Activated T-helper 1 cell treated with anti-CD3 and anti-CD28 coated beads, Interleukin-12 subunit alpha, Interleukin-12 subunit beta, Interleukin-2, Interleukin-4 antibody, amounts not matched to agents 30 ng/mL and 10 ng/mL and 1 ng/mL, durations not matched to agents 14 hours and 24 hours and 36 hours (primary cell): Measurements from ENCODE around the gene NPIPB6. TPM values are rescaled to one million over a fixed set of nuclear protein-coding genes. Genes with fewer than 3 reads are reported as not detected.
"Not testable (repeated sequence)": the region's sequence is repeated elsewhere in the genome, so short reads cannot be mapped to it uniquely, and the experiment has no call there.

ENCODE experiments used
- DNase-seq: peaks from one replicate; pipeline ENCODE4 v3.0.0; 2021; ENCODE audit warnings: low spot score
- H3K27ac Mint-ChIP-seq: one replicate; pipeline ENCODE4 v1.8.0; 2021; ENCODE audit warnings: mild to moderate bottlenecking, mixed read lengths
- H3K27me3 Mint-ChIP-seq: one replicate; pipeline ENCODE4 v1.8.0; 2022; ENCODE audit warnings: mild to moderate bottlenecking, moderate library complexity, mixed read lengths; ENCODE audit not compliant: insufficient read depth
- H3K36me3 Mint-ChIP-seq: one replicate; pipeline ENCODE4 v1.8.0; 2021; ENCODE audit warnings: low read depth, mixed read lengths
- H3K4me1 Mint-ChIP-seq: one replicate; pipeline ENCODE4 v1.8.0; 2021; ENCODE audit warnings: low read depth, mixed read lengths
- H3K4me3 Mint-ChIP-seq: one replicate; pipeline ENCODE4 v1.8.0; 2021; ENCODE audit warnings: mild to moderate bottlenecking, moderate library complexity, mixed read lengths
- H3K9me3 Mint-ChIP-seq: one replicate; pipeline ENCODE4 v1.8.0; 2021; ENCODE audit warnings: mixed read lengths
- intact Hi-C: fragments of 100-400 bp; cut with micrococcal nuclease; formaldehyde crosslinking; loops from one replicate; pipeline ENCODE4 v1.15.1; 2024
- total RNA-seq: library from RNA; stranded (reverse); gene quantifications from 2 replicates; pipeline ENCODE4 v1.2.3, GENCODE V29; 2022

Gene NPIPB6
- total RNA-seq, result 2.6 and 4.1 TPM in 2 replicates

DNA sequence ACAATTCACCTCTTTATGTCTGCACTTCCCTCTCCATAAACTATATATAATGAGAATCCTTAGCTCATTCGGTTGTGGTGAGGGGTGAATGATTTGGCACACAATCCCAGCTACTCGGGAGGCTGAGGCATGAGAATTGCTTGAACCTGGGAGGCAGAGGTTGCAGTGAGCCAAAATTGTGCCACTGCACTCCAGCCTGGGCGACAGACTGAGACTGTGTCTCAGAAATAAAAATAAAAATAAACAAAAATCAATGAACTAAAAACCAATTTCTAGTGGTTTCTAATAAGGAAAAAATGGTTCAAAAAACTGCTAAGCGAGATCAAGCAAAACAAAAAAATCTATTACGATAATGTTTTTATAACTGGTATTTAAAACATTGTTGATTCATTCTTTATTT, at the start of gene NPIPB6:
Gene NPIPB6 (minus strand): TSS at position 101 of the 400 bp plus-strand sequence. CDS start 686 bp downstream, outside the sequence.
- intact Hi-C loops, result not testable (repeated sequence)

DNA sequence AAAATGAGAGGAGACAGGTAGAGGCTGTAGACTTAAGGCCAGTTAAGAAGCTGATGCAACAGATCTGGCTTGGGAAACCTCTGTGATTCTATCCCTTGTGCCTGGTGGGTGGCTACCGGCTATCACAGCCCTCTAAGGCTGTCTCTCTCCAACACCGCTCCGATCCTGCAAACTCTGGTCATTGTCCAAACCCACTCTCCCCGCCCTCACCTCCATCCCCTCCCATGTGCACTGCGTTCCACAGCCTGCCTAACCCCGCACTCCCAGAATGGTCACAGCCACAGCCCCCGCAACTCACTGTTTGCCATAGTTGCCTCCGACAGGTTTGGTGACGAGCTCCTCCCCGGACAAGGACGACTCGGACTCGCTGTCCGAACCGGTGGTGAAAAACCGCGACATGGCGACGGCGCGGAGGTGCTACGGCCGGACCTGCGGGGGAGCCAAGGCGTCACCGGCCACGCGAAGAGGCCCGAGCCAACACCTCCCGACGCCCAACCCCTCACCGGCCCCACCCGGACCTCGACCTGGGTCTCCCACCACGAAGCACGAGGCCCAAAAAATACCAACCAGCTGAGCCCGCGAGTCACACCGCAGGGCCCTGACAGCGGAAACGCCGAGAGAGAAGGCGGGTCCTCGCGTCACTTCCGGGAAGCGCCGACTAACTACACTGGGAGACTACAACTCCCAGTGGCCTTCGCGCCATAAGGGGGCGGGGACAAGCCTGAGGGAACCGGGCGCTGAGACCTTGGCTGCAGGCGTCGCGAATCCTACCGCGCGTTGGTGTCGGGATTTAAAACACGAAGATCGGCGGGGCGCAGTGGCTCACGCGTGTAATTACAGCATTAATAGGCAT, 40.1 kb upstream of the NPIPB6 start, which contains the start of gene EIF3CL:
Gene EIF3CL (minus strand): TSS at position 622 of the 853 bp plus-strand sequence. CDS start 223 bp downstream, at position 399.
- intact Hi-C loops, H3K27me3 Mint-ChIP-seq, DNase-seq, H3K4me1 Mint-ChIP-seq, H3K36me3 Mint-ChIP-seq, H3K27ac Mint-ChIP-seq, H3K9me3 Mint-ChIP-seq: not testable (repeated sequence)
- peak within 1 kb of the TSS; percentile 83 for H3K4me3 Mint-ChIP-seq

More for the DNA sequence above, at the start of gene NPIPB6:
- not testable (repeated sequence) for H3K4me3 Mint-ChIP-seq, H3K27me3 Mint-ChIP-seq, H3K4me1 Mint-ChIP-seq, H3K9me3 Mint-ChIP-seq, DNase-seq, H3K36me3 Mint-ChIP-seq, H3K27ac Mint-ChIP-seq

DNA sequence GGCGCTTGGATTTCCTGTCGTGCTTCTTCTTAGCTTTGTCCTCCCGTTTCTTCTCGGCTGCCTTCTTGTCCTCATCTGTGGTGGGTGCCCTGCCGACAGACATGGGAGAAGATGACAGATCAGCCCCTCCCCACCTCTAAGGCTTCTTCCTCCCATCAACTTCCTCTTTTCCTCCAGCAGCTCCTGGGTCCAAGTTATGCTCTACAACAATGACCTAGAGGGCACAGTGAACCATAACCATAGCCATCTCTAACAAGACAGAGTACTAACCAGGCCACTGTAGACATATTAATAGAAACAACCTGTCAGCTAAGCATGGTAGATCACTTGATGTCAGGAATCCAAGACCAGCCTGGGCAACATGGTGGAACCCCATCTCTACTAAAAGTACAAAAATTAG, 28.7 kb upstream of the NPIPB6 start:
- H3K36me3 Mint-ChIP-seq, H3K4me1 Mint-ChIP-seq, H3K27ac Mint-ChIP-seq, H3K9me3 Mint-ChIP-seq, H3K27me3 Mint-ChIP-seq, intact Hi-C loops, H3K4me3 Mint-ChIP-seq, DNase-seq: not testable (repeated sequence)

DNA sequence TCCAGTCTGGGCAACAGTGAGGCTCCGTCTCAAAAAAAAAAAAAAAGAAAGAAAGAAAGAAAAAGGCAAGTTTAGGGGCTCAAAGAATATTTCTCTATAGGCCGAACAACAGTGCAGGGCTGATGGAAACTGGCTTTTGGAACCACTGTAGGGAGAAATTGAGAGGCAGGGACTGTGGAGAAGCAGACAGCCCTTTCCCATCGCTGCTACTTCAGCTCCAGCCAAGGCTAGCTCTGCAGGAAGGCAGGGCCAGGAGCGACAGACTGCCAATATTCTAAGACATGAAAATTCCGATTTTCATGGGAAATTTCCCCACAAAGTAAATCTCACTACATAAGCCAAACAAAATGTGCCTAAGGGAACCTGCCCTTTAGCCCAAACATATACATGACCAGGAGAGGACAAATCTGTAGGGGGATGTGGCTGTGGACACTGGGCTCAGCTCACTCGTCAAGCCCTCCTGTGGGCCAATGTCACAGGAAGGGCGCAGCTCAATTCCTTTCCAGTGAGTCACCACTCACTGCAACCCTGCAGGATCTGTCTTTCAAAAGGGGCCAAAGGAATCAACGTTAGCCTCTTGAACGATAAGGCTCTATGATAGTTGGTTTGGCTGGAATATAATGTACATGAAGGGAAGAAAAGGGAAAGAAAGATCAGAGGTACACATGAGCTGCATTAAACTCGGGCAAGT, 19.0 kb upstream of the NPIPB6 start:
- intact Hi-C loops, H3K4me3 Mint-ChIP-seq, H3K27me3 Mint-ChIP-seq, H3K36me3 Mint-ChIP-seq, H3K4me1 Mint-ChIP-seq, H3K9me3 Mint-ChIP-seq, DNase-seq, H3K27ac Mint-ChIP-seq: not testable (repeated sequence)

DNA sequence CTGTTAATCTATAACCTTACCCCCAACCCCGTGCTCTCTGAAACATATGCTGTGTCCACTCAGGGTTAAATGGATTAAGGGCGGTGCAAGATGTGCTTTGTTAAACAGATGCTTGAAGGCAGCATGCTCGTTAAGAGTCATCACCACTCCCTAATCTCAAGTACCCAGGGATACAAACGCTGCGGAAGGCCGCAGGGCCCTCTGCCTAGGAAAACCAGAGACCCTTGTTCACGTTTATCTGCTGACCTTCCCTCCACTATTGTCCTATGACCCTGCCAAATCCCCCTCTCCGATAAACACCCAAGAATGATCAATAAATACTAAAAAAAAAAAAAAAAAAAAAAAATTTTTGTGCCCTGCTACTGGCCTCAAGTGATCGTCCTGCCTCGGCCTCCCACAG, 14.5 kb upstream of the NPIPB6 start:
- H3K4me3 Mint-ChIP-seq, DNase-seq, H3K27me3 Mint-ChIP-seq, H3K9me3 Mint-ChIP-seq, H3K36me3 Mint-ChIP-seq, intact Hi-C loops, H3K4me1 Mint-ChIP-seq, H3K27ac Mint-ChIP-seq: not testable (repeated sequence)

DNA sequence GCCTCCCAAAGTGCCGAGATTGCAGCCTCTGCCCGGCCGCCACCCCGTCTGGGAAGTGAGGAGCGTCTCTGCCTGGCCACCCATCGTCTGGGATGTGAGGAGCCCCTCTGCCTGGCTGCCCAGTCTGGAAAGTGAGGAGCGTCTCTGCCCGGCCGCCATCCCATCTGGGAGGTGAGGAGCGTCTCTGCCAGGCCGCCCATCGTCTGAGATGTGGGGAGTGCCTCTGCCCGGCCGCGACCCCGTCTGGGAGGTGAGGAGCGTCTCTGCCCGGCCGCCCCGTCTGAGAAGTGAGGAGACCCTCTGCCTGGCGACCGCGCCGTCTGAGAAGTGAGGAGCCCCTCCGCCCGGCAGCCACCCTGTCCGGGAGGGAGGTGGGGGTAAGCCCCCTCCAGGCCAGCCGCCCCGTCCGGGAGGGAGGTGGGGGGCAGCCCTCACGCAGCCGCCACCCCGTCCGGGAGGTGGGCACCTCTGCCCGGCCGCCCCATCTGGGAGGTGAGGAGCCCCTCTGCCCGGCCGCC, 13.9 kb upstream of the NPIPB6 start:
- H3K4me1 Mint-ChIP-seq, H3K36me3 Mint-ChIP-seq, H3K9me3 Mint-ChIP-seq, DNase-seq, intact Hi-C loops, H3K27me3 Mint-ChIP-seq, H3K27ac Mint-ChIP-seq, H3K4me3 Mint-ChIP-seq: not testable (repeated sequence)

DNA sequence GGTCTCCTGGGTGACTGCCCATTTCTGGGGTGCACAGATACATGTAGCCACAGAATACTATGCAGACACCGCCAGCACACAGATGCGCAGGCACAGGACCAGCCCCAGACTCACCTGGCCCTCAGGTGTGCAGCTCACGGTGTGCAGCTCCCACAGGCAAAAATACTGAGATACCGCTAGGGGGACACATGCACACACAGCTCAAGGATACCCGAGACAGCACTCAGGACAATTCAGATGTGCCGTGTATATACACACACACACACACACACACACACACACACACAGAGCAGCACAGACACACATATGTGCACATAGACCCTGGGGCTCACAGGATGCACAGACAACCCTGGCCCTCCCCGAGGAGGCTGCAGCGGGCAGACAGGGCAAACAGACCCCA, 11.8 kb upstream of the NPIPB6 start:
- not testable (repeated sequence) for H3K27ac Mint-ChIP-seq, DNase-seq

DNA sequence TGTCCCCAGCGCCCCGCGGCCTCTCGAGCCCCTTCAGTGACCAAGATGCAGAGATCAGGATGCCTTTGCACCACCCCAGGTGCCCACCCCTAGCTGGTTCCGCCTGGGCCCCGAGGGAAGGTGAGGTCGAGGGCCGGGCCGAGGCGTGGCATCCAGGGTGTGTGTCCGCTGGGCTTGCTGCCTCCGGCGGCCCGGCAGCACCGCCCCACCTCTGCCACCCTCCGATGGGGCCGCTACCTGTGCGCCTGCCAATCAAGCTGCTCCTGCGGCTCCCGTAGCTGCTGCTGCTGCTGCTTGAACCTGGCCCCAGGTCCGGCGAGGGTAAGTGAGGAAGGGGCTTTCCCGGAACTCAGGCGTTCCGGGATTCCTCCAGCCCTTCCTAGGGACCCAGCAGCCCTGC, 11.0 kb upstream of the NPIPB6 start:
- intact Hi-C loops, H3K9me3 Mint-ChIP-seq: not testable (repeated sequence)

More for the DNA sequence above, 11.8 kb upstream of the NPIPB6 start:
- H3K36me3 Mint-ChIP-seq, intact Hi-C loops, H3K27me3 Mint-ChIP-seq, H3K4me3 Mint-ChIP-seq, H3K4me1 Mint-ChIP-seq, H3K9me3 Mint-ChIP-seq: not testable (repeated sequence)

DNA sequence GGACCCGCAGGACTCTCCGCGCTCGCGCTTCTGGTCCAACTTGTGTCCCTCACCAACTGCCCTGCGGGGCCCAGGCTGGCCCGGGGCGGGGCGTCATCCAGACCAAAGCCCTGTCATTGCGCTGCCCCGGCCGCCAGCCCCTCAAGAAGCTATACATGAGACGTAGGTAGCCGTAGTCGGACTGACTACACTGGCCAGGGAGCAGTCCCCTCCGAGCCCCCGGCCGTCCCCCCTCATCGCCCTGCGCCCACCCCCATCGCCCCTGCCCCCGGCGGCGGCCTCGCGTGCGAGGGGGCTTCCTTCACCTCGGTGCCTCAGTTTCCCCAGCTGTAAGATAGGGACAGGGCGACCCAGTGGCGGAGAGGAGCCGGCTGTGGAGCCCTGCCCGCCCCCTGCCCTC, 4.6 kb upstream of the NPIPB6 start:
- H3K4me1 Mint-ChIP-seq, H3K9me3 Mint-ChIP-seq, DNase-seq, H3K4me3 Mint-ChIP-seq, H3K36me3 Mint-ChIP-seq, H3K27me3 Mint-ChIP-seq, intact Hi-C loops, H3K27ac Mint-ChIP-seq: not testable (repeated sequence)

More for the DNA sequence above, 11.0 kb upstream of the NPIPB6 start:
- H3K36me3 Mint-ChIP-seq, DNase-seq, H3K27me3 Mint-ChIP-seq, H3K27ac Mint-ChIP-seq, H3K4me3 Mint-ChIP-seq, H3K4me1 Mint-ChIP-seq: not testable (repeated sequence)

DNA sequence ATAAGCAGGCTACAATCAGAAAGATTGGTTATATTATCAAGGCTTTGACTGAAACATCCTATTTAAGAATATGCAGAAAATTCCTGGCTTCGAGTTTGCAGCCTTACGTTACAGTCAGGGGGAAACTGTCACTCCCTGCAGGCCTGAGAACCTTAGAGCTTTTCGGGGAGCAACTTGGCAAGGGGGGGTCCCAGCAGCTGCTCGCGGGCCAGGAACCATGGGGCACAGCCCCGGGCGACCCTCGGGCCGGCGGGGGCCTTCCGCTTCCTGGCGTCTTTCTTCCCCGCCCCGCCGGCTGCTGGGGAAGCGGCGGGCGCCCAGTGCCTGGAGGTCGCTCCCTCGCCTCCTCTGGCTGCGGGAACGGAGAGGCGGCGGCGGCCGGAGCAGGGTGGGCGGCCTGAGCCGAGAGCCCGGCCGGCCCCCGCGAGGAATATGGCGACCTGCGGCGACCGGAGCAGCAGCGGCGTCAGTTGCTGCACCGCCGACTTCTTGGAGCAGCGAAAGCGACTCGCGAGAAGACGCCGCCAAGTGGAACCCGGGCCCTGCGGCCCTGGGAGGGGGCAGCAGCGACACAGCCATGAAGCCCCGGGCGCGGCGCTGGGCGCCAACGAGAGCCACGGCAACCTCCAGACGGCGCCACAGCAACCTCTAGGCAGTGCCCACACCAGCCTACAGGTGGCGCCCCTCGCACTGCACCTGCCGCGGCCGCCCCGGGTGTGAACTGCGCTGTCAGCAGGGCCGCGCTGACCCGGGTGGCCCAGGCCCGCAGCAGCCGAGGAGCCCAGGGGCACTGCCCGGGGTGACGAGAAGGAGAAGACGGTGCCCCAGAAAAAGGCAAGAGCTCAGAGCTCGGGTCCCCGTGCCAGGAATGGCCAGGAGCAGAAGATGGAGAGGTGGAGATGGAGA, 1.2 kb upstream of the NPIPB6 start:
- DNase-seq, H3K4me1 Mint-ChIP-seq, intact Hi-C loops, H3K36me3 Mint-ChIP-seq, H3K27me3 Mint-ChIP-seq, H3K4me3 Mint-ChIP-seq, H3K9me3 Mint-ChIP-seq, H3K27ac Mint-ChIP-seq: not testable (repeated sequence)

DNA sequence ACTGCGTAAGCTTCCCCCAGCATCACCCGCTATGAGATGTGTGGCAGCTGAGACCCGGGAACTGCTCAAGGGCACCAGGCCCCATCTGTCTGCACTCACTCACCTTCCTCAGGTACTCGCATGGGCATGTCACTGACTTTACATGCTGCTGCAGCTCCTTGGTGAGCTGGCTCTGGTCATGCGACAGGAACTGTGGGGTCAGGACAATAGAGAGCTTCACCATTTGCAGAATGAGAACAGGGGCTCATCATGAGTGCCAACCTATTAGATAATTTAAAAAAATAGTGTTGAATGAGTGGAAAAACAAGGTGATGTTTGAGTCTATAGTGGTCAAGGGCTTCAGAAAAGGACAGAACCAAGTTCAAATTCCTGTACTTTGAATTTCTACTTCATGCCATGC, 708 bp downstream of the NPIPB6 start:
- H3K9me3 Mint-ChIP-seq, H3K4me1 Mint-ChIP-seq, H3K36me3 Mint-ChIP-seq, H3K27ac Mint-ChIP-seq, H3K27me3 Mint-ChIP-seq, DNase-seq, H3K4me3 Mint-ChIP-seq, intact Hi-C loops: not testable (repeated sequence)

DNA sequence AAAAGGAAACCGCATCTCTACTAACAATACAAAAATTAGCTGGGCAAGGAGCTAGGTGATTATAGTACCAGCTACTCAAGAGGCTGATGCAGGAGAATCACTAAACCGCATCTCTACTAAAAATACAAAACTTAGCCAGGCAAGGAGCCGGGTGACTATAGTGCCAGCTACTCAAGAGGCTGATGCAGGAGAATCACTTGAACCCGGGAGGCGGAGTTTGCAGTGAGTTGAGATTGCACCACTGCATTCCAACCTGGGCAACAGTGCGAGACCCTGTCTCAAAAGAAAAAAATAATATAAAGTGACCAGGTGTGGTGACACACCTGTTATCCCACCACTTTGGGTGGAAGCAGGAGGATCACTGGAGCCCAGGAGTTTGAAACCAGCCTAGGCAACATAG, 25.1 kb downstream of the NPIPB6 start:
- H3K4me3 Mint-ChIP-seq, H3K9me3 Mint-ChIP-seq, DNase-seq, H3K27me3 Mint-ChIP-seq, intact Hi-C loops, H3K36me3 Mint-ChIP-seq, H3K27ac Mint-ChIP-seq, H3K4me1 Mint-ChIP-seq: not testable (repeated sequence)
